GM19397 (cell line): ENCODE data around the gene RGL1.
A peak's percentile ranks its signal among the peaks of the same experiment; 100 is the strongest.

Experiments used
- ATAC-seq: cut with Tn5 transposase; IDR thresholded peaks from one replicate; pipeline ENCODE4 v1.9.1; 2021; ENCODE audit warnings: mild to moderate bottlenecking, moderate library complexity; ENCODE audit not compliant: unreplicated experiment

Gene RGL1

DNA sequence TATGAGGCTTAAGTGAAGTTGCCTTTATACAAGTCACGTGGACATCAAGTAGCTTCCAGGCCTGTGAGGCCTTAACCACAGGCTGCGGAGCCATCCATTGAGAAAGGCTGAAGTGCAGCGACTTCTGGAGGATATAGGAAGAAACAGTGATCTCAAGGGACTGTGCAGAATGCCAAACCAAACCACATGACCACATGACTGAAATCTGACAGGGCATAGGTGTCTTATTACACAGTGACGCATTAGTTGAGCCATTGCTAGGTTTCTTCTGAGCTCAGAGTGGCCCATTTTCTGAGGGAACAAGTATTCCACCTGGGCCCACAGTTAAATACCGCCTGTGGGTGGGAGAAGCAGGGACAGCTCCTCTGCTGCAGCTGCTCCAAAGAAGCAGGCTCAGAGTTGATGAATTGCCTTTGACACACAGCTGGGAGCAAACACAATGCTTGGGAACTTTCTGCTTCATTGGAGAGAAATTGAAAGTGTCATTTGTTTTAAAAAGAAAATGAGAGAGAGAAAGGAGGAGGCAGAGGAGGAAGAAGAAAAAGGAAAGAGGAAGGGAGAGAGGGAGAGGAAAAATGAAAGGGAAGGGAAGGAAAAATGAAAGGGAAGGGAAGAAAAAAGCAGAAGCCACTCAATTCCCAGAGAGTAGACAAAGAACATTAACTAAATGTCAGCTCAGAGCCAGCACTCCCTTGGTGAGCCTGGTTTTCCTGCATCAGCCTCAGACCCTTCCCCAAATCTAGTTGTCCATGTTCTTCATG, 138.2 kb downstream of the RGL1 start:
- ATAC-seq = peak; percentile 65

DNA sequence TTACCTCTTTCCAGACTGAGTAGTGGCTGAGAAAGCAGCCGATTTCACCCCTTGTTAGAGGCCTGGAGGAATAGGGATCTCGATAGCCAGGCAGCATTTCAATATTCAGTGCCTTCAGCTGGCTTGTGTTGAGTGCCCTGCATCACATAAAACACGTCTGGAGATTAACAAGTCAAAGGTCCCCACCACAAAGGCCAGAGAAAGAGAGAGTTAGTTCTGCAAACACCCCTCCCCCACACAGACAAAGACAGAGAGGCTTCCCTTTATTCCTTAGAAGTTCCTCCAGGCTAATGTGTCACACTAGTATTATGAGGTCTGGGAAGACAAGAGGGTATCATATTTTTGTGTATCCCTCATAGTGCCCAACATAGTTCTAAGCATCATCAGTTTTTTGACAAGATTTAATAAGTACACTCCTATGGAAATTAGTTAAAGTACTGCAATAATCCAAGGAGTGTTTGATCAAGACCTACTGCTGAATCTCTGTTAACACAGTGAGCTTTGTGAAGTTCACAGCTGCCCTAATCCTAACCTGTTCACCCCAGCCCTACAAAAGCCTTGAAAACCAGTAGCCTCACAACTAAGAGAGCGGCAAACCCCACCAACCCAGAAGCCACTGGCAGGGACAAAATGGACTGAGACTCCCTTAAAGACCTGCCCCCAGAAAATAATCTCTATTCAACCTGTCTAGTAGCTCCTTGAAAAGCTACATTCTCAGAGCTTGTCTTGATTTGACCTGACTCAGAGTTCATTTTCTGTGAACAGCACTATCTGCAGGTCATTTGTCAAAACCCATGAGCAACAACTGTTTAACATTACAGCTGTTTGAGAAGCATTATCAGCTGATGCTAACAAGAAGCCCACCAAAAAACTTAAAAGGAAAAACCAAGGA, 140.8 kb downstream of the RGL1 start:
- no peak for ATAC-seq

DNA sequence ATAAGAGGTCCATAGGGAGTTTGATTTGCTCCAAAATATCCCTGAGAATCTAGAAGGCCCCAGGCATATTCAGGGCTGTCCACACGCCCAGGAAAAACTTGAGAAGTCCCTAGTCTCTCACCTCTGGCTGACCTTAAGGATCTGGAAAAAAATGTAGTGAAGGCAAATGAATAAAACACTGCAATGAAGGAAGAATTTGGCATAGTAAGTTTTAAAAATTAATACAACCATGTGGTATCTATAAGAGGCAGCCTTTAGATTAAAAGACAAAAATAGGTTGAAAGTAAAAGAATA, 141.3 kb downstream of the RGL1 start:
- ATAC-seq = no peak

DNA sequence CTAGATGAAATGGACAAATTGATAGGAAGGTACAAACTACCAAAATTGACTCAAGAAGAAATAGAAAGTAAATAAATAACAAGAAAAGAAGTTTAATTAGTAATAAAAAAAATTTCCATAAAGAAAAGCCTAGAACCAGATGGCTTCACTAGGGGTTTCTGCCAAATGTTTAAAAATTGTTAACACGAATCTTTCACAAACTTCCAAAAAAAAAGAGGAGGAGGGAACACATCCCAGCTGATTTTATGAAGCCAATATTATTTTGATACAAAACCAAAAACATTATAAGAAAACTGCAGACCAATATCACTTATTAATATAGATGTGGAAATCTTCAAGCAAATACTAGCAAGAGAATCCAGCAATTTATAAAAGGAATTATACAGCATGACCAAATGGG, 143.1 kb downstream of the RGL1 start:
- no peak for ATAC-seq

DNA sequence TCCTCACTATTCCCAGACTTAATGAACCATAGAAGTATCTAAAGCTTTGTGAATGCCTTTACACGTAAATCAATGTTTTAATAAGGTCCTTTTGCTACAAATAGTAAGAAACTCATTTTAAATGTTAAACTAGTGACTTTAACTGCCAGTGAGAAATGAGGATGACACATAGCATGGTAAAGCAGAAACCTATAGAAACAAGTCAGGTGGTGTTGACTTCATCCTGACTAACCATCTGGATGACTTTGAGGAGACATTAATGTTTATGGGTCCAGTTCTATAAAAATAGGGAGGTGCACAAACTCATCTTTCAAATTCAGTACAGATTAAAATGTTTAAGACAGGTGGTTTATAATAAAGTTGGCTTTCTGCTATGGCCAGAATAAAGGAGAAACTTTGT, 147.2 kb downstream of the RGL1 start:
- ATAC-seq = no peak

DNA sequence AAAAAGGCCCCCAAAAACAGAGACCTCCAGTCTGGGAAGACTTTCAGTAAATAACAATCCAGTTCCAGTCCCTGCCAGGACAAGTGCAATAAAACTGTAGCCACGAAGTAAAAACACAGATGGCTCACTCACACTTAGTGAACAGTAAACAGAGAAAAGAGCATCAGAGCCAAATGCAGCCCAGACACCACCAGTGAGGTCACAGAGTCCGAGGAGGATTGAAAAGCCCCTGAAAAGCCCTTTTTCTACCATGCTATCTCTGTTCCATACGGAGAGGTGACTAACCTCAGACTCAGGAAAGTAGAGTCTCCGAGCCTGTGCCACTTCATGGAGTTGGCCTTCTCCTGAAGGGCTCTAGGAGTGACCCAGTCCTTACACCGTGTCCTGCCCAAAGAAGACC, 148.1 kb downstream of the RGL1 start:
- no peak for ATAC-seq

DNA sequence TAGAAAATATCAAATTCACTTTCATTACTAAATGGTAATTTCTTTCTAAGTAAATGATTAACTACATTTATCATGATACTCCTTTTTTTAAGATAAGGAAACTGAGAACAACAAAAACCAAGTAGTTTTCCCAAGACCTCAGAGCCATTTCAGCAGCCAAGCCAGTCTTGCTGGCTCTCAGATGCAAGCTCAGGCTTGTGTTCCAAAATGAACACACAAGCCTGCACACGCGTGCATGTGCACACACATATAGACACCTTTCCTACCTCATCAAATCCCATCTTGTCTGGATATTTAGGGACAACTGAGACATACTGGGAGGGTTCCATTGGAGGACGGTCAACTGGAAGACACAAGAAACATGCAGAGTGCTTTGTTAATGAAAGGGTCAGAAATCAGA, 149.6 kb downstream of the RGL1 start:
- no peak for ATAC-seq

DNA sequence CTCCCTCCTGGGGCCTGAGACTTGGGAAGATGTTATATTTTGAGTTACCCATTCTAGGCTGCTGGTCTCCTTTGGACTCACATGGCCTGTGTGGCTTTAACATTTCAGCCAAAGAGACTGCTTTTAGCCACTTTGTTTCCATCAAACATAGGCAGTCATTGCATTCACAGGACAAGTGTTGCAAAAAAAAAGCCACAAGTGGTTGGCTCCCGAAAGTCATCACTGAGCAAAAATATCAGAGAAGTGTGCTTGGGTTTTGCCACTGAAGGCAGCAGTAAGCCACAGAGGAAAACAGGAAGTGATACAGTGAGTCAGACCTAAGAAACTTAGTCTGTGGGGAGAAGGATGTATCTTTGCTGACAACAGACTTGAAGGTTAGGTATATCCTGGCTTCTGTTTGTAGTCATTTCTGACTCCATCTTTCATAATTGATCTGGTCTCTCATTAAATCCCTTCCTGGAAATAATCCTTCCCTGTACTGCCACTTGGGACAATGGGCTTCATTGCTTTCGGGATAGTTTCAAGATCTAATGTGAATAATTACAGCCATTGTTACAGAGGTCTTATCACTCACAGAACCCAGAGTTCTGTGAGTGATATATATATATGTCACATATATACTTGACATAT, 151.8 kb downstream of the RGL1 start:
- ATAC-seq = peak; percentile 98

DNA sequence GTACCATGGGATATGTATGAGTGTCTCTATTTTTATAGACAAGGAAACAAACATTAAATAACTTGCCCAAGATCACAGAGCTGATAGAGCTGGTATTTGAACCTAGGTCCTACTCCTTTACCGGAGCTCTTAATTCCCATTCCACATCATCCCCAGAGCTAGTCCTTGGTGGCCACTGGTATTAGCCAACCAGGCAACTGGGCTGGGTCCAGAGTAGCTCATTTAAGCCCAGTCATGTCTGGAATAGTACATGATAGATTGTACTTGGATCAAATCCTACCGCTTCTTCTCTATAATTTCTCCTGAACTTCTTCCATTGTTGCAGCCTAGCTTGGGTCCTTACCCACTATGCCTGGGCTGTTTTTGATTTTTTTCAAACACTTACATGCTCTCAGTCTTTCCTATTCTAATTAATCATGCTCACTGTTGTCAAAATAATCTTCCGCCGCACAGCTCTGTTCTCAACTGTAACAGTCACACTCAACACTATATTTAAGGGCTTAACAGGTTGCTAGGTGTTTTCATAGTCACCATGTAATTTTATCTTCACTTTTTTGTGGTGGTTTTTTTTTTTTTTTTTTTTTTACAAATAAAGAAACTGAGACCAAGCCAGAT, 152.4 kb downstream of the RGL1 start:
- ATAC-seq = no peak

DNA sequence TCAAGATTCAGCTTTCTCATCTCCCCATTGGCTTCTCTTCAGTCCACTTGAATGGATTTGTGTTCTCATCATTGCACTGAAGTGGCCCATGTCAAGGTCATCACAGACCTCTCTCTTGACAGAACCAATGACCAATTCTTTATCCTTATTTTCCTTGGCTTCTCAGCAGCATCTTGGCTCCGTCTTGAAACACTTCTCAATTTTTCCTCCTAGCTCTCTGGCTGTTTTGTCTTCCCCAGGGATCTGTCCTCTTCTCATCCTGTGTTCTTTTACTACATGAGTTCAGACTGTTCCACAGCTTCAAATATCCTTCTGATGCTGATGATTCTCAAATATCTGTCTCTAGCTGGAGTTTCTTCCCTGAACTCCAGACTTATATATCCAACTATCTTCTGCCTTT, 154.0 kb downstream of the RGL1 start:
- no peak for ATAC-seq

DNA sequence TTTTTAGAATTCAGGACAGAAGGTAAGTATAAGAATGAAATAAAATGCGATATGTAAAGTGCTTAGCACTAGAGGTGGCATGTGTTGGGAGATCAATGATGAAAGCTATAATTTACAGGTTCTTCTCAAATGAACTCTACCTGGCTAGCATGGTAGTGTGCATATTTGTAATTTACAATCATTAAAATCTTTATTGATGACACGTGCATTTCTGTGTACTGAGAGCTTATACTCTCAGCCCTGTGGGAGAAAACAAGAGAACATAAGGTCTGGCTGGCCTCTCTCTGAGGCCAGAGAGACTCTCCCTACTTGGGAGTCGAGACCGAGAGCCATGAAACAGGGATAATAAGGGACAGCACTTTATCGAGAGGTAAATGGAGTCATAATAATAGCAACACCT, 156.2 kb downstream of the RGL1 start:
- no peak for ATAC-seq

DNA sequence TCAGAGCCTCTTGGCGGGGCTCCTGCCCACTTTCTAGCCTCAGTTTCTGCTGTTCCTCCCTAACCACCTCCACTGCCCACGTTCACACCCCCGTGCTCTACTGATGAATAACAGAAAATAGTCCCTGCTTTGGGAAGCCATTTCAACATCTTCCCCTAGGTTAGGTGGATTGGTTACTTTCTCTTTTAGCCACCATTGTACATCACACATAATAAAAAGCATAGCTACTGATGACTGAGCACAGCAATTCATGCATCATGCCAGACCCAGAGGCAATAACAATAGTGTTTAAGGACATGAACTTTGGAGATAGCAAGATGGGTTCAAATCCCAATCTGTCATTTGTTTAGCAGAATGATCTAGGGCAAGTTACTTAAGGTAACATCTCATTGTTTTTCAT, 158.0 kb downstream of the RGL1 start:
- ATAC-seq = no peak

DNA sequence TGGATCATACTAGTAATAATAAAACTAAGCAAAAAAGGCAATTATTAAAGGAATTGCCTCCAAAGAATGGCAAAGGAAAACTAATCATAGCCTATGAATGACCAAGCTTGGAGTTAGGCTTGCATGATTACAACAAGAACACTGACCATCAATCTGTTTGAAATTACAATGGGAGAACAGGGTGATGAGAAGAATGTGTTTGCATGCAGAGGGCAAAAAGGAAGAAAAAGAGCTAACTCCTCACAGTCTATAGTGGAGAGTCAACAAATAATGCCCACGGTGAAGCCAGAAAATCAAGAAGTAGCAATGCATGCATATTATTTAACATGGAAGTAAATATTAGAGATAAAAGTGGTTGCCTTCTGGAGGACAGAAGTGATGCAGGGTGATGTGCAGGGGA, 160.8 kb downstream of the RGL1 start:
- ATAC-seq = no peak

DNA sequence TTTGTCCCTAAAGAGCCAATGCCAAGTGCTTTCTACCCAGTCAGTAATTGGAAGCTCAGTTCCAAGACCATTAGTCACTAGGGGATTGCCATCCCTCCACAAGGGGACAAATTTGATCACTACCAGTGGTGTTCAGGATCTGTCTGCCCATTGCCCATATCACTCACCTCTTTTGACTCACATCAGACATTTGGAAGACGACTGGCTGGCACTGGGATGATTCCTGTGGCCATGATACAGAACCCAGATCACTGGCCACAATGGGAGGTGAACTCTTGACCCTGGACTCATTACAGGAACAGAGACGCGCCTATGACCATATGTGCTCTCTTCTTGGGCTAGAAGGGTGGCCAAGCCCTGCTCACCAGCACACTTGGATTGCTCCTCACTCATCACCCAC, 161.6 kb downstream of the RGL1 start:
- ATAC-seq = no peak

DNA sequence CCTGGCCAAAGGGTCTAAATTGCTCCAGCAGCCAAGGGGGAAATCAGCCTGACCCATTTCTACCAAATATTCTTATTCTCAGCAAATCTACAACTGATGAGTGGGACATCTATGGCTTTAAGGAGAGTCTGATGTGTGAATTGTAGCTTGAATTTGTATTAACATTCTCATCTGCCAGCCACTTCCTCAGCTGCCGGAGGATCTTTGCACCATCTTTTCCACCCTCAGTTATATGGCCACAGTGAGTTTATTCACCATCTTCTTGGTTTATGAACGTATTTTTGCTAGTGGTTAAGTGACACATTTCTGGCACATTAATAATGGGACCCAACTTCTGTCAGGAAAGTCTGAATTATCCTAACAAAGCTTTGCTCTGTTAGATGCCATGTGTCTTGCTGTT, 163.0 kb downstream of the RGL1 start:
- no peak for ATAC-seq

DNA sequence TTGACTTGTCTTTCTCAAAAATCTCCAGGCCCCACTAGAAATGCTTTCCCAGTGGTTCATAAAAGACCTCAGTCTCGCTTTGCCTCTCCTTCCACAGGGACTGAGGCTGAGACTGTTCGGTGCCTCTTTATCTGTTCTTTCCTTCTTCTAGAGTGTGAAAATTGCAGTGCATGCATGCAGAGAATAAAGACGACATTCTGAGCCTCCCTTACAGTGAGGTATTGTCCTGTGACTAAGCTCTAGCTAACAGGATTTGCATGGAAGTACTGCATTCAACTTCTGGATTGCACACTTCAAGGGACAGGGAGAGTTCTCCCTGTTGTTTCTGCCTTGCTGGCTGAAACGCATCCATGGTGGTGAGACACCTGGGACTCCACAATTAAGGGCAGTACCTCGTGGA, 163.5 kb downstream of the RGL1 start:
- ATAC-seq = no peak

DNA sequence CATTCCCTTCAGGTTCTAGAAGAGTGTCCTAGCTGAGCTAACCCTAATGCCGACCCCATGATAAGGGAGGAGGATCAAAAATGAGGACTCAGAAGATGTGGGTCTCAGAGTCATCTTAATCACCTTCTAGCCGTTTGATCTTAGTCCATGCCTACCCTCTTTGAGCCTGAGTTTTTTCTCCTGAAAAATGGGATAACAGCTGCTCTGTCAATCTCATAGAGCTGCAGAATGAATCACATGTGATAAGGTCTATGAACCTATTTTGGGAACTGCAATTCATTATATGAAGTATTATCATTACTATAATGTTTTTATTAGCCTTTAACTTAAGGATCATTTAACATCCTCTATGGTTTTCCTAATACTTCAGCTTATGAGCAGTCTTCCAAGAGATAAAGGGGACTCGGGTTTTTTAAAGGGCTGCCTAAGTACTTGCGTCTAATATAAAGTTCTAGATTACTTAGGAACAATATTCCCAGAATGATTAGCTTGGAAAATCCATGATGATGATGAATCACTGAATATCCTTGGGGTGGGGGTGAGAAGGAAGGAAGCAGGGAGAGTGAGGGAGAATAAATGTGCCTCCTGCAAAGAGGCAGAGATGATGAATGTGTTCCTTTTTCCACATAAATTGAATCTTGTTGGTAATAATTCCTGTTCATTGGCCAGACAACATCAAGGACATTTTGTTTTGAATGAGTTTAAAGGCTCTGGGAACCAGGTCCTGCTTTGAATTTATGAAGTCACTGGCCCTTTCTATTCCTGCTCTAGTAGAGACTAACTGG, 165.8 kb downstream of the RGL1 start:
- no peak for ATAC-seq

DNA sequence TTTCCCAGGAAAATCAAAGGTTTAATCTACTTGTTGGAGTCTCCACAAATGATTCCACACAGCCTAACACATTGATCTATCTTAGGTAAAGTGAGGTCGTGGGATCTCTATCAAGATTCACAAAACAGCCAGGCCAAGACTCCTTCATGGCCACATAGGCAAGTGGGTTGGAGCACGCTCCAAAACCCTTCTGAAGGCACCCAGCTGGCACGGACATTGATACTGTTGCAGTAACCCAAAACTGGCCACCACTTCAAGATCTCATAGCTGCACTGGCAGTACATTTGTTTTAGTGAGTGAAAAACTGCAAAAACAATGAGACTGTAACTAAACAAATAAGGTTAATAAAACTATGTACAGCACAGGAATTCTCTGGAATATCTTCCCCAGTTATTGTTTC, 170.7 kb downstream of the RGL1 start:
- ATAC-seq = no peak

DNA sequence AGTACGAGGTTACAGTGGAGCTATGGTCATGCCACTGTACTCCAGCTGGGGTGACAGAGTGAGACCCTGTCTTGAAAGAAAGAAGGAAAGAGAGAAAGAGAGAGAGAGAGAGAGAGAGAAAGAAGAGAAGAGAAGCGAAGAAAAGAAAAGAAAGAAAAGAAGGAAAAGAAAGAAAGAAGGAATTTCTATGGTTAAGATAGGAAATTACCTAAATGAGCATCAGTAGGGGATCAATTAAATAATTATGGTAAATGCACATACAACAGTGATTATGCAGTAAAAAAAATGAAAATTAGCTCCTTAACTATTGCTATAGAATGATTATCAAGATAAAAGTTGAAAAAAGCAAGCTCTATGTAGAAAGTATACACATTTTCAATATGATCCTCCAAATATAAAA, 172.8 kb downstream of the RGL1 start:
- ATAC-seq = no peak
